ENCODE data around the gene FAM234A. TPM values are rescaled to one million over a fixed set of nuclear protein-coding genes. Genes with fewer than 3 reads are reported as not detected.

FAM234A gene
- total RNA-seq, 6 experiments from 2014 or later = 83.6 to 113 (median 87.7) TPM

GRCh38 chr16:311725-312124 lies 77.1 kb downstream of the FAM234A start:
- Mint-ChIP-seq H3K27me3 (ENCODE audit: insufficient read depth) (no peaks in the 10 kb centered on the region), H3K27ac (no peak overlapping the region)

GRCh38 chr16:314351-314750 lies 79.7 kb downstream of the FAM234A start:
- TF ChIP-seq CTCF (IDR thresholded peaks at IDR 0.05) = no peak
- Mint-ChIP-seq H3K36me3 (ENCODE audit: low read depth) (0 out of 2 replicates have a peak, but pooled peaks cover 6% of the 10 kb centered on the region), H3K4me3 (no peak overlapping the region), H3K27me3 (ENCODE audit: insufficient read depth) (peaks cover 2% of the 10 kb centered on the region), H3K4me1 (ENCODE audit: low read depth) (no peaks in the 10 kb centered on the region), H3K27ac (no peak overlapping the region), H3K9me3 (no peaks in the 10 kb centered on the region)
- DNase-seq = no peak

More at GRCh38 chr16:311725-312124, 77.1 kb downstream of the FAM234A start:
- no peak for TF ChIP-seq CTCF (IDR thresholded peaks at IDR 0.05)
- H3K4me1 Mint-ChIP-seq (ENCODE audit: low read depth) = no peaks in the 10 kb centered on the region
- H3K4me3 Mint-ChIP-seq = no peak overlapping the region
- H3K36me3 Mint-ChIP-seq (ENCODE audit: low read depth) = no peaks in the 10 kb centered on the region
- H3K9me3 Mint-ChIP-seq = no peaks in the 10 kb centered on the region
- DNase-seq = no peak

GRCh38 chr16:314795-315299 lies 80.2 kb downstream of the FAM234A start:
- Mint-ChIP-seq H3K27me3 (ENCODE audit: insufficient read depth) (peaks cover 2% of the 10 kb centered on the region), H3K4me1 (ENCODE audit: low read depth) (no peaks in the 10 kb centered on the region), H3K9me3 (no peaks in the 10 kb centered on the region), H3K4me3 (no peak overlapping the region), H3K36me3 (ENCODE audit: low read depth) (0 out of 2 replicates have a peak, but pooled peaks cover 6% of the 10 kb centered on the region), H3K27ac (no peak overlapping the region)
- no peak for TF ChIP-seq CTCF (IDR thresholded peaks at IDR 0.05)
- DNase-seq = no peak

Other genes with a start within 250 kb of the FAM234A start
- gene POLR3K, start 181.2 kb upstream of the FAM234A start, total RNA-seq (2021; fragmentation: NEBNext Ultra II Directional; extraction: Animal tissue kit (Norgen Biotek cat#: 25700)) = 10 to 100 TPM; 18.9 to 24.7 (median 19.8) TPM
- 10 to 100 TPM; 40.3 to 53.1 (median 44.0) TPM for gene SNRNP25, start 181.0 kb upstream of the FAM234A start, total RNA-seq (2021; fragmentation: NEBNext Ultra II Directional; extraction: Animal tissue kit (Norgen Biotek cat#: 25700))
- gene RHBDF1, start 162.2 kb upstream of the FAM234A start, total RNA-seq (2021; fragmentation: NEBNext Ultra II Directional; extraction: Animal tissue kit (Norgen Biotek cat#: 25700)) = 10 to 100 TPM; 54.9 to 65.8 (median 60.0) TPM
- gene MPG, start 156.6 kb upstream of the FAM234A start, total RNA-seq (2021; fragmentation: NEBNext Ultra II Directional; extraction: Animal tissue kit (Norgen Biotek cat#: 25700)) = 100 to 1,000 TPM in 2 of 6 experiments, 10 to 100 TPM in 4; 92.3 to 104 (median 96.9) TPM
- 10 to 100 TPM; 33.9 to 40.9 (median 37.1) TPM for gene NPRL3, start 96.1 kb upstream of the FAM234A start, total RNA-seq (2021; fragmentation: NEBNext Ultra II Directional; extraction: Animal tissue kit (Norgen Biotek cat#: 25700))
- gene HBZ, start 82.2 kb upstream of the FAM234A start, total RNA-seq (2021; fragmentation: NEBNext Ultra II Directional; extraction: Animal tissue kit (Norgen Biotek cat#: 25700)) = not detected
- not detected for gene HBM, start 68.8 kb upstream of the FAM234A start, total RNA-seq (2021; fragmentation: NEBNext Ultra II Directional; extraction: Animal tissue kit (Norgen Biotek cat#: 25700))
- gene HBA2, start 61.9 kb upstream of the FAM234A start, total RNA-seq (2021; fragmentation: NEBNext Ultra II Directional; extraction: Animal tissue kit (Norgen Biotek cat#: 25700)) = not detected
- gene HBA1, start 58.1 kb upstream of the FAM234A start, total RNA-seq (2021; fragmentation: NEBNext Ultra II Directional; extraction: Animal tissue kit (Norgen Biotek cat#: 25700)) = not detected
- under 1 TPM in 1 of 6 experiments, not detected in 5; 0.47 TPM for gene HBQ1, start 54.4 kb upstream of the FAM234A start, total RNA-seq (2021; fragmentation: NEBNext Ultra II Directional; extraction: Animal tissue kit (Norgen Biotek cat#: 25700))
- gene LUC7L, start 5.4 kb upstream of the FAM234A start, total RNA-seq (2021; fragmentation: NEBNext Ultra II Directional; extraction: Animal tissue kit (Norgen Biotek cat#: 25700)) = 10 to 100 TPM; 35.8 to 47.5 (median 41.7) TPM
- 1 to 10 TPM; 1.5 to 3.5 (median 2.3) TPM for gene RGS11, start 41.1 kb downstream of the FAM234A start, total RNA-seq (2021; fragmentation: NEBNext Ultra II Directional; extraction: Animal tissue kit (Norgen Biotek cat#: 25700))
- gene ARHGDIG, start 45.8 kb downstream of the FAM234A start, total RNA-seq (2021; fragmentation: NEBNext Ultra II Directional; extraction: Animal tissue kit (Norgen Biotek cat#: 25700)) = not detected
- not detected for gene PDIA2, start 48.3 kb downstream of the FAM234A start, total RNA-seq (2021; fragmentation: NEBNext Ultra II Directional; extraction: Animal tissue kit (Norgen Biotek cat#: 25700))
- gene AXIN1, start 117.9 kb downstream of the FAM234A start, total RNA-seq (2021; fragmentation: NEBNext Ultra II Directional; extraction: Animal tissue kit (Norgen Biotek cat#: 25700)) = 10 to 100 TPM; 13.6 to 16.7 (median 14.7) TPM
- gene MRPL28, start 135.7 kb downstream of the FAM234A start, total RNA-seq (2021; fragmentation: NEBNext Ultra II Directional; extraction: Animal tissue kit (Norgen Biotek cat#: 25700)) = 100 to 1,000 TPM; 105 to 131 (median 129) TPM
- gene PGAP6, start 147.2 kb downstream of the FAM234A start, total RNA-seq (2021; fragmentation: NEBNext Ultra II Directional; extraction: Animal tissue kit (Norgen Biotek cat#: 25700)) = 10 to 100 TPM; 50.6 to 69.7 (median 59.7) TPM
- 100 to 1,000 TPM; 153 to 276 (median 158) TPM for gene NME4, start 162.4 kb downstream of the FAM234A start, total RNA-seq (2021; fragmentation: NEBNext Ultra II Directional; extraction: Animal tissue kit (Norgen Biotek cat#: 25700))
- gene DECR2, start 167.1 kb downstream of the FAM234A start, total RNA-seq (2021; fragmentation: NEBNext Ultra II Directional; extraction: Animal tissue kit (Norgen Biotek cat#: 25700)) = 10 to 100 TPM; 14.0 to 20.3 (median 16.0) TPM
- gene RAB11FIP3, start 190.8 kb downstream of the FAM234A start, total RNA-seq (2021; fragmentation: NEBNext Ultra II Directional; extraction: Animal tissue kit (Norgen Biotek cat#: 25700)) = 10 to 100 TPM; 30.3 to 36.9 (median 33.9) TPM